Measurements from ENCODE around the gene MCM10.
"Not testable (repeated sequence)": the region's sequence is repeated elsewhere in the genome, so short reads cannot be mapped to it uniquely, and the experiment has no call there.

The MCM10 gene

GRCh38 chr10:13222566-13222965 lies 61.2 kb downstream of the MCM10 start:
- no peak for DNase-seq

- no peak for DNase-seq
Observed at GRCh38 chr10:13223241-13223640, 61.9 kb downstream of the MCM10 start.

DNA sequence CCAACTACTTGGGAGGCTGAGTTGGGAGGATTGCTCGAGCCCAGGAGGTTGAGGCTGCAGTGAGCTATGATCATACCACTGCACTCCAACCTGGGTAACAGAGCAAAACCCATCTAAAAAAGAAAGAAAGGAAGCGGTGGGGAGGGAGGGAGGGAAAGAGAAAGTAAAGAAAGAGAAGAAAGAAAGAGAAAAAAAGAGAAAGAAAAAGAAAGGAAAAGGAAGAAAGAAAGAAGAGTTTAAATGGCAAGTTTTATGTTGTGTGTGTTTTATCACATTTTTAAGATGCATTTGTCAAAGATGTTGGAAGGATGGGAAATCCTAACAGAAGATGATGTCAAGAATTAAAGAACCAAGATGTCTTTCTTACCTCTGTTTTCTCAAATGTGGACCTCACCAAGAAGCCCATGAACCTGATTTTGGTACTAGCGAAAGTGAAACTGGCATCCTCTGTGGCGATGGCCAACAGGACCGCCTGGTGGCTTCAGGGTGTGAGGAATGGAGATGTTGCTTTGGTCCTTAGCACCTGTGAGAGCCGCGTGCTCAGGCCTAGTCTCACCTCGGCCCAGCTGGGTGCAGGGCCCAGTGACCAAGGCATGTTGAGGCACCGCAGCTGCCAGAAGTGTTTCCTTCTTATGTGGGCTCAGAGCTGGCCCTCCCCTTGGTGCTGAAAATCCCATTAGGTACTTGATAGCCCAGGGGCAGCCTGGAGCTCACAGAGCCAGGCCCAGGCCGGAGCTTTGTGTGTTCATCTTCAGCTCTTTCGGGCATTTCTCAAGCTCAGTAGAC lies 63.0 kb downstream of the MCM10 start:
- no peak for DNase-seq

DNA sequence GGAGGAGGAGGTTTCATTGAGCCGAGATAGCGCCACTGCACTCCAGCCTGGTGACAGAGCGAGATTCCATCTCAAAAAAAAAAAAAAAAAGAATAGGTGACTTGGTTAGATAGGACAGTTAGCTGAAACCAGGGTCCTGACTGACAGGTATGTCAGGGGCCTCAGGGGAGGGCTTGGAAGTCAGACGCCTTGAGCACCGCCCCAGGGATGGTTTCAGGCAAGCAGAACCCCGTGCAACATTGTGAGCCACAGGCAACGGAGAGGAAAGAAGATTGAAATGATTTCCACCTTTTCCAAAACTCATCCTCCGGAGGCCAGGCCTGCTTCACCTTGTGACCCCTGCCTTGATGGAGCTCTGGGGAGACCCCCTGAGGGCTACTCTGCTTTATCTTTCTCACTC lies 64.2 kb downstream of the MCM10 start:
- DNase-seq = no peak

DNA sequence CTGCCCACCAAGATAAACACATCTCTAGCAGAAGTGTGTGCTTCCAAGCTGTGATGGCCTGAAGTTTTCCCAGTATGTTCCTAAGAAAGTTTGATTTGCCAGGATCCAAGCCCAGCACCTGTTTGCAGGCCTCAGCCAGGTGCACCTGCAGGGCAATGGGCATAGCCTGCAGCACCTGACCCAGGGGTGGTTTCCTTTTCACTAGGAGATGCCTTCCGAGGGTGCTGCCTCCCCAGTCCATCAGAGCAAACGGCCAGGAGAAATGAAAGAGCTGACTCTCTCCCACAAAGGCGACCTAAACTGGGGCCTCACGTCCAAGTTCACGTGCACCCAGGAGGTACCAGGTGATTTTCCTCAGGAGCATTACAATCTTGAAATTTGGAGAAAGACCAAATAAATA lies 65.7 kb downstream of the MCM10 start:
- DNase-seq = no peak

DNA sequence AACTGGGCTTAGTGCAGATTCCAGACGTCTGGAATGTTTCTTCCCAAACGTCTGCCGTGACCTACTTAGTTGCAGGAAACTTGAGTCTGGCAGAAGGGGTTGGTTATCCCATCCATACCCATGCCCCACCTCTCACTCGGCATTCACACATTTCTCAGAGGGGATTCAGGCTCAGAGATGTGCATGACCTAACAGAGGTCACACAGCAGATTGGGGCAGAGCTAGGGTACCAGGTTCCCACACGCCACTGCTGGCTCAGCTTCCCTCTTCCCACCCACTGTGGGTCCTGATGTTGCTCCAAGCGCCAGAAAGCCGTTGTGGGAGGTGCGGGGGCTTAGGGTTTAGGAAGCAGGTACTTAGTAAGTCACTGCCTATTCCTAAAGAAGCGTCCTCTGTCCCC lies 69.8 kb downstream of the MCM10 start:
- DNase-seq = no peak

DNA sequence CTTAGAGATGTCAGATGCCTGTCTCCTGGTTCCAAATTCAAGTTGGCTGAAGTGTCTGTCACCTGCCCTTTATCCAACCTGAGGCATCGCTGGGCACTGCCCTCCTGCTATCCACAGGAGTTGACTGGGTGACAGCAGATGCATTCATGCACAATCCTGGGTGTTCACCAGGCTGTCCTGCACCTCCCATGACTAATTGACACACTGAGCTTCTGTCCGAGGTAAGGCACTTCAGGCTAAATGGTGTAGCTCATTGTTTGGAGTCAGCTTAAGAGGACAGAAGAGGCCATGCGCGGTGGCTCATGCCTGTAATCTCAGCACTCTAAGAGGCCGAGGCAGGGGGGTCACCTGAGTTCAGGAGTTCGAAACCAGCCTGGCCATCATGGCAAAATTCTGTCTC lies 70.5 kb downstream of the MCM10 start:
- DNase-seq = no peak

DNA sequence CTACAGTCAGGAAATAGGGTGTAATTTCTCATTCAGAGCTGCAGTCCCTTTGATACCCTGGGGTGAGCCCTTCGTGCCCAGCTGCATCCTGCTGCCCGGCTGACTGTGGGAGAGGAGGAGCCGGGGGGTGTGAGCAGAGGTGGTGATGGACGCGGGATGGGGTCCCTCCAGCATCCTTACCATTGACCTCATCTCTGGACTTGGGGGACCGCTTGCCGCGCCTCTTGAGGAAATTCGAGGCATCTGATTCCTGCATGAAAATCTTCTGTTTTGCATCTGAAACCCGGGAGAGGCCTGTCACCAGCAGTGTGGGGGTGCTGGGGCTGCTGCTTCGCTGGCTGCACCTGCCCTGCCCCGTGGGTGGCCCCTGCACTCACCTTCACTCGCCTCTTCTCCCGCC lies 72.0 kb downstream of the MCM10 start:
- DNase-seq = no peak

DNA sequence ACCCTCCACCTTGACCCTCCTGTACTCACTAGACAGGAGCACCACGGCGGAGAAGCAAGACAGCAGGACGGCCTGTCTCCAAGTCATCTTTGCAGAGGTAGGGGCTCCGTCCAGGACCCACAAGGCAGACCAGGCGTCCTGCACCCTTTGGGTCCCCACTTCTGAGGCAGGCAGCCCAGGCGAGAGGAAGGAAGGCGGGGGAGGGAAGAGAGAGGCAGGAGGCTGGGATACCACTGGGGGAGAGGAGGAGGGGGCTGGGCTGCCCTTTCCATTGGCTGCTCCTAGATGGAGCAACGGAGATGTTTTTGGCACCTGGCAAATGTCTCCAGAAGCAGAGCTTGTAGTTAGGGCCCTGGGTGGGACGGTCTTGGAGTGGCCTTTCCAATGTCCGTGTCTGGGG lies 72.8 kb downstream of the MCM10 start, which contains the start of gene UCMA:
UCMA (minus strand) TSS at position 203 of the 400 bp plus-strand sequence; CDS start at position 87, 116 bp downstream.
- no peak for DNase-seq

GRCh38 chr10:13234736-13235135 lies 73.4 kb downstream of the MCM10 start:
- DNase-seq = not testable (repeated sequence)

DNA sequence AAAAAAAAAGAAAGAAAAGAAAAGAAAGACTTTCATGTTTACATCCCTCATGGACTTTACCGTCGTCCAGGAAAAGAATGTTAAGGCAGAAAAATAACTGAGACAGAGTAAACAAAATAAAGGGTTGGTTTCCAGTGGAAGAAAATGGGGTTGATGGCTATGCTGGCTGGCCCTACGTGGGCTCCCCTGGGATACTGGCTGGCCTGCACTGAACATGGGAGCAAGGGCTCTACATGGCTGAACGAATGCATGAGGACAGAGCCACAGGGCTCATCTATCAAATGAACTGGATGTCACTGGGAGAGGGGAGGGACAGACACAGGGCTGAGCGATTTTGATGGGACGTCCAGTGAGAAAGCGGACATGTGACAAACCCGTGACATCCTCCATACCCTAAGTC lies 75.3 kb downstream of the MCM10 start:
- DNase-seq = no peak

DNA sequence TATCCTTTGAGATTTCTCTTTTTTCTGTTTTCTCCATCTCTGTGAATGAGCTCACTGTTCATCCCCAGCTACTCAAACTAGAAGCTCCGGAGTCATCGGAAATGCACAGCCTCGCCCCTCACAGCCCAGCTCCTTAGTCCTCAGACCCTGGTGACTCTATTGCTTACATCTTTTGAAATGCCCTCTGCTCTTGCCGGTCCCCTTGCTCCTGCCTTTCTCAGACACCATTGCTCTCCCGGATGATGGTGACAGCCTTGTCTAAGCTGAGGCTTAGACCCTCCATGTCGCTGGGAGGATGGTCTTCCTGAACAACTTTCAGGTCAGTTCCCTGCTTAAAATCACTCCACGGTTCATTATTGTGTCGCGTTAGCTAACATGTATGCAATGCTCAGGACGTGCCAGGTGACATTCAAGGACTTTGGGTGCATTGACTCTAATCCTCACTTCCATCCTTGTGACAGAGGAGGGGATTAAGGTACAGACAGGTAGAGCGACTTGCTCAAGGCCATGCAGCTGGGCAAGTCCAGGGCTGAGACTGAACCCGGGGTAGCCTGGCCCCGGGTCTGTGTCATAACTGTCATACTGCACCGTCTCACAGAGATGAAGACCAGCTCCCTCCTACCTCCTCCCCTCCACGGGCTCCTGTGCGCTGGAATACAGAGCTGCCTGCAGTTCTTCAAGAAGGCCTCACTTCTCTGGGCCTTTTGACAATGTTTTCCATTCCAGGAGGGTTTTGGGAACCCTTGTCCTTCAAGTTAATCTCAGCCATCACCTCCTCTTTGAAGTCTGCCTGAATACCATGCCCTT lies 77.1 kb downstream of the MCM10 start:
- no peak for DNase-seq

DNA sequence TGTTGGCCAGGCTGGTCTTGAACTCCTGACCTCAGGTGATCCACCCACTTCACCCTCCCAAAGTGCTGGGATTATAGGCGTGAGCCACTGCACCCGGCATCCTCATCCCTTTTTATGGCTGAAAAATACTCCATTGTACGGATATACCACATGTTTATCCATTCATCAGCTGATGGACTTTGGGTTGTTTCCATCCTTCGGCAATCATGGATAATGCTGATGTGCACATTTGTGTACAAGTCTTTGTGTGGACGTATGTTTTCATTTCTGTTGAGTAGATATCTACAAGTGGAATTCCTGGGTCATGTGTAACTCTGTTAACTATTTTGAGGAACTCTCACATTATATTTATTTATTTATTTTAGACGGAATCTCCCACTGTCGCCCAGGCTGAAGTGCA lies 78.6 kb downstream of the MCM10 start:
- DNase-seq = no peak

DNA sequence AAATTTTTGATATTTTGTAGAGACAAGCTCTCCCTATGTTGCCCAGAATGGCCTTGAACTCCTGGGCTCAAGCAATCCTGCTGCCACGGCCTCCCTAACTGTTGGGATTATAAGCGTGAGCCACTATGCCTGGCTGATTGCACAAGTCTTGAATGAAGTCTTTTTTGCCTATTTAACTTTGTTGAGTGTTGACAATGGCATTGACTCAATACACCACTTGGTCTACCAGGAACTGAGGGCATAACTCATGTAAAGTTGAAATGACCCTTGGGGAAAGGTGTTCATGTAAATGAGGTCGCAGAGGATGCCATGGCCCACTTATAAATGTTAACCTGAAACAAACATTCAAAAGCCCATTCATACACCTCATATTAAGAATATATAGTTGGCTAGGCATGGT lies 80.3 kb downstream of the MCM10 start:
- no peak for DNase-seq

GRCh38 chr10:13242260-13242659 lies 80.9 kb downstream of the MCM10 start:
- DNase-seq = not testable (repeated sequence)

- DNase-seq = no peak
Observed at GRCh38 chr10:13247246-13247645, 85.9 kb downstream of the MCM10 start.

GRCh38 chr10:13247784-13248183 lies 86.4 kb downstream of the MCM10 start:
- DNase-seq = no peak

DNA sequence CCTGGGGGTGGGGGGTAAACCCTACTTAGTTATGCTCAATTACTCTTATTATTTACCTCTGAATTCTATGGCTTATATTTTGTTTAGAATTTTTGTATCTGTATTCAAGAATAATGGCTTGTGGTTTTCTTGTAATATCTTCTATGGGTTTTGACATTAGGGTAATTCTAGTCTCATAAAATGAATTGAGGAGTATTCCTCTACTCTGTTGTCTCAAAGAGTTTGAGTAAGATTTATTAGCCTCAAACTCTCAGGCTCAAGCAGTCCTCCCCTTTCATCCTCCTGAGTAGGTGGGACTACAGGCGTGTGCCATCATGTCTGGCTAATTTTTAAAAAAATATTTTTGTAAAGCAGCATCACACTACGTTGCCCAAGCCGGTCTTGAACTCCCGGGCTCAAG lies 92.4 kb downstream of the MCM10 start:
- no peak for DNase-seq

GRCh38 chr10:13256627-13257026 lies 95.3 kb downstream of the MCM10 start:
- DNase-seq = no peak

- no peak for DNase-seq
Observed at GRCh38 chr10:13257621-13258140, 96.3 kb downstream of the MCM10 start.

Data from activated T-cell treated with anti-CD3 and anti-CD28 coated beads, Interleukin-2, amount 50 U/mL, for 48 hours (primary cell).